ENCODE results near the gene ZNF784. TPM values are rescaled to one million over a fixed set of nuclear protein-coding genes. Genes with fewer than 3 reads are reported as not detected.

ZNF784 gene
- total and polyA plus RNA-seq, 2 of the 8 experiments (the other 6 are each of a cell fraction or from before 2014, with no cell fraction given), result 6.5 to 8.0 TPM

DNA sequence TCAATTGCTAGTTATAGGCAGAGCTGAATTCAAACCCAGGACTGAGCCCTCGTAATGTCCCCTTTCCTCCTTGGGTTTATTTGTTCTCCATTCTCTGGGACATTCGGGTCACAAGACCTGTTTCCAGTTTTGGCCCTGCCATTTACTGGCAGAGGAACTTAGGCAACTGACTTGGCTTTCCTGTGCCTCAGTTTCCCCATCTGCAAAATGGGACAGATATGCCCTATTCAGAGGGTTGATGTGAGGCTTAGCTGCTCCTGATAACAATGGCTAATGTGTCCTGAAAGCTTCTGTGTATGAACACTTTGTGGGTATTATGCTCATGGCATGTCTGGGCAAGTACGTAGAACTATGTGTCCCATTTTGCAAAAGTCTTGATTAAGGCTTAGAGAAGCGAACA, 23.3 kb downstream of the ZNF784 start:
- Histone ChIP-seq H3K27ac (ENCODE audit: low read depth, low read length) (no peak overlapping the region), H4K91ac (replicated peaks; ENCODE audit: insufficient read length, low read length) (no peak overlapping the region), H2BK5ac (ENCODE audit: low read depth, low read length) (peak overlapping the region; percentile 68; the same call in 1 of the 2 replicates), H3K4me2 (ENCODE audit: insufficient read depth in 1 of 2, low read depth in 2 of 2, low read length in 2 of 2) (peak overlapping the region; percentile 90 to 95), H3K4me1 (replicated peaks in 1 of 4; ENCODE audit: control insufficient read depth in 3 of 4, insufficient read depth in 4 of 4, low read length in 3 of 4) (peaks cover 0 to 14% (median 8%) of the 10 kb centered on the region in 4 experiments; a peak in 6 of 7 replicates), H3K9me3 (ENCODE audit: insufficient read depth in 2 of 2, low read depth in 1 of 2, low read length in 1 of 2) (no peaks in the 10 kb centered on the region), H4K20me1 (replicated peaks in 1 of 2; ENCODE audit: control insufficient read depth in 1 of 2, insufficient read depth in 2 of 2, low read length in 2 of 2) (peaks cover 0 to 4% of the 10 kb centered on the region in 2 experiments), H4K8ac (ENCODE audit: extremely low read depth, insufficient read depth, low read length) (no peak overlapping the region), H3K9ac (replicated peaks in 1 of 4; ENCODE audit: extremely low read depth in 1 of 4, low read depth in 3 of 4, low read length in 3 of 4) (no peak overlapping the region), H2BK15ac (ENCODE audit: low read length) (no peak overlapping the region; the same call in 1 of the 2 replicates), H3K36me3 (ENCODE audit: control insufficient read depth in 2 of 4, insufficient read depth in 4 of 4, low read length in 3 of 4) (peaks cover 0 to 5% (median 2%) of the 10 kb centered on the region in 4 experiments; a peak in 3 of 8 replicates), H2BK120ac (replicated peaks; ENCODE audit: low read depth, low read length) (no peak overlapping the region), H4K5ac (ENCODE audit: insufficient read length, low read depth, low read length) (no peak overlapping the region), H2AK5ac (ENCODE audit: low read depth, low read length) (no peak overlapping the region; the same call in 1 of the 2 replicates), H2BK20ac (ENCODE audit: low read length) (no peak overlapping the region), H2AFZ (ENCODE audit: low read length) (no peak overlapping the region), H3K56ac (replicated peaks; ENCODE audit: insufficient read length, low read depth, low read length) (no peak overlapping the region), H3K23me2 (ENCODE audit: low read depth, low read length) (peaks cover 18% of the 10 kb centered on the region), H3K14ac (ENCODE audit: insufficient read length) (no peak overlapping the region), H2BK12ac (ENCODE audit: low read depth, low read length) (peak overlapping the region; percentile 53; the same call in 1 of the 2 replicates), H3K23ac (ENCODE audit: insufficient read length) (no peak overlapping the region), H3K4me3 (ENCODE audit: extremely low read depth in 1 of 4, insufficient read depth in 2 of 4, low read depth in 3 of 4, low read length in 4 of 4) (peak overlapping the region; percentile 50 to 83 (median 68); a peak in 7 of 8 replicates), H3K79me1 (ENCODE audit: low read depth, low read length) (peaks cover 3% of the 10 kb centered on the region), H3K79me2 (ENCODE audit: control insufficient read depth in 1 of 2, insufficient read depth in 2 of 2, low read length in 2 of 2) (peaks cover 0 to 3% of the 10 kb centered on the region in 2 experiments; a peak in 2 of 4 replicates), H3K4ac (replicated peaks; ENCODE audit: insufficient read length, low read depth, low read length) (no peak overlapping the region), H3K18ac (ENCODE audit: extremely low read depth, low read length) (no peak overlapping the region), H3K27me3 (replicated peaks in 1 of 4; ENCODE audit: control insufficient read depth in 3 of 4, extremely low read depth in 1 of 4, insufficient read depth in 3 of 4, low read length in 3 of 4) (no peaks in the 10 kb centered on the region)
- ChIA-PET POLR2A (ENCODE audit: partially characterized antibody) (interaction anchor here (0.8 to 2.5 kb wide), 7 partner anchors 12 to 114 kb away, joined by 3 to 6 read pairs (median 4); no protein-coding TSS in a partner anchor), CTCF (ENCODE audit: partially characterized antibody) (interaction anchor here (0.7 to 1.1 kb wide), 2 partner anchors 52 to 55 kb away, joined by 3 read pairs; no protein-coding TSS in a partner anchor)
- no peak for FAIRE-seq
- WGBS, 2 experiments (ENCODE audit: extremely low coverage in 1 of 2, insufficient coverage in 1 of 2, insufficient read length in 1 of 2, insufficient replicate concordance in 2 of 2, low coverage in 1 of 2, low lambda C conversion rate in 2 of 2, missing lambda C conversion rate in 1 of 2), result 90% methylated on average over 4 of the region's 4 CpGs; no CpG with 5 or more reads in 1 of the 2 experiments
- TF ChIP-seq RAD21 (IDR thresholded peaks at IDR 0.05 in 1 of 2, conservative IDR thresholded peaks at IDR 0.05 in 1 of 2; ENCODE audit: low read depth in 2 of 2, low read length in 2 of 2) (no peak), GABPA (IDR thresholded peaks at IDR 0.05; ENCODE audit: borderline replicate concordance, insufficient read depth, low read length) (no peak), EP300 (IDR thresholded peaks at IDR 0.05; ENCODE audit: borderline replicate concordance in 1 of 2, low read depth in 2 of 2, low read length in 2 of 2) (no peak), SIRT6 (IDR thresholded peaks at IDR 0.05; ENCODE audit: low read length) (no peak), EZH2 (IDR thresholded peaks at IDR 0.05; ENCODE audit: low read depth, low read length, severe bottlenecking) (no peak), CREB1 (IDR thresholded peaks at IDR 0.05) (no peak), RFX5 (IDR thresholded peaks at IDR 0.05; ENCODE audit: borderline replicate concordance, low read depth, low read length) (no peak), POLR2AphosphoS5 (IDR thresholded peaks at IDR 0.05; ENCODE audit: low read depth, low read length) (no peak)
- TF ChIP-seq, protein P1, sequence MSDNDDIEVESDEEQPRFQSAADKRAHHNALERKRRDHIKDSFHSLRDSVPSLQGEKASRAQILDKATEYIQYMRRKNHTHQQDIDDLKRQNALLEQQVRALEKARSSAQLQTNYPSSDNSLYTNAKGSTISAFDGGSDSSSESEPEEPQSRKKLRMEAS (IDR thresholded peaks at IDR 0.05), result no peak
- no peak for DNase-seq (ENCODE audit: low read depth in 1 of 2, low spot score in 2 of 2)
